Stomach smooth muscle (tissue), 2 donors: ENCODE data around the gene RNASEH2A.
A peak's percentile ranks its signal among the peaks of the same experiment; 100 is the strongest.

Experiments
- H3K27ac ChIP-seq: one replicate; pipeline ENCODE4 v1.7.0; 2013; ENCODE audit warnings: mild to moderate bottlenecking, low read length, inconsistent platforms
- H3K27me3 ChIP-seq, 2 donors: one replicate each; pipeline ENCODE4 v1.7.0; 2013; ENCODE audit warnings: low read length in 2 of 2; ENCODE audit not compliant: insufficient read depth in 2 of 2, control insufficient read depth in 1 of 2
- H3K36me3 ChIP-seq, 2 donors: one replicate each; pipeline ENCODE4 v1.7.0; 2013; ENCODE audit warnings: low read length in 2 of 2; ENCODE audit not compliant: control insufficient read depth in 2 of 2, insufficient read depth in 2 of 2
- H3K4me1 ChIP-seq: one replicate; pipeline ENCODE4 v1.7.0; 2013; ENCODE audit warnings: low read length; ENCODE audit not compliant: control insufficient read depth, insufficient read depth
- H3K4me3 ChIP-seq, 2 donors: one replicate each; pipeline ENCODE4 v1.7.0; 2013; ENCODE audit warnings: low read length in 2 of 2
- H3K9ac ChIP-seq, 2 donors: one replicate each; pipeline ENCODE4 v1.7.0; 2013; ENCODE audit warnings: low read length in 2 of 2, mild to moderate bottlenecking in 1 of 2
- H3K9me3 ChIP-seq, 2 donors: one replicate each; pipeline ENCODE4 v1.7.0; 2013; ENCODE audit warnings: low read length in 2 of 2; ENCODE audit not compliant: control insufficient read depth in 2 of 2
- donor health status: healthy.
- donor health status: Pancreatic carcinoma.

The RNASEH2A gene

DNA sequence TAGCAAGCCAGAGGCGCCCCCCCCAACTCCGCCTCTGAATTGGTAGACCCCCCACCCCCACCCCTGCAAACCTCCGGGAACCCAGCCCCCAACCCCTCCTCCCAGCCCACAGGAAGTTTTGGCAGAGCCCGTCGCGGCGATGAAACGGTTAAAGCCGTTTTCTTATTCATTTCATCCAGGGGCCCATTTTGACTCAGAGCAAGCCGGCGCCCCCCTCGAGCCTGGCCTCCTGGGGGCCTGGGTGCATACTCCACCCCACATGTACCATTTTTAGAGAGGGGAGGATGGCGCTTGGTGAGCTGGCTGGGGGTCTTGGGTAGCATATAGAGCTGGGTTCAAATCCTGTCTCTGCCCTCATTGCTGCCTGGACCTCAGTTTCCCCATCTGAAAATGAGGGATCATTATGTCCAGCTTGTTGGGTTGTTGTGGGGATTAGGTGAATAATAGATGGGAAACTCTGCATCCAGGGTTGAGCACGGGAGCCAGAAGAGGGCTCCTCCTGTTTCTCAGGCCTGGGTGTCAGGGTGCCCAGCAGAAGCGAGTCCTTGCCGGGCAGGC is 23.0 kb upstream of the RNASEH2A start:
- Histone ChIP-seq H3K27me3 (no peaks in the 10 kb centered on the region), H3K9me3 (no peaks in the 10 kb centered on the region), H3K36me3 (no peaks in the 10 kb centered on the region), H3K9ac (peak overlapping the region in 1 of 2 donors; percentile 74), H3K4me1 (peaks cover 58% of the 10 kb centered on the region), H3K4me3 (peak overlapping the region in 1 of 2 donors; percentile 78), H3K27ac (peak overlapping the region; percentile 100)

GRCh38 chr19:12783849-12784393 is 22.5 kb upstream of the RNASEH2A start:
- H3K9me3 ChIP-seq, result no peaks in the 10 kb centered on the region
- H3K36me3 ChIP-seq, result no peaks in the 10 kb centered on the region
- H3K9ac ChIP-seq, result peak overlapping the region in 1 of 2 donors; percentile 74
- H3K27me3 ChIP-seq, result no peaks in the 10 kb centered on the region
- H3K27ac ChIP-seq, result peak overlapping the region; percentile 100
- peaks cover 58% of the 10 kb centered on the region for H3K4me1 ChIP-seq
- H3K4me3 ChIP-seq, result peak overlapping the region in 1 of 2 donors; percentile 8

DNA sequence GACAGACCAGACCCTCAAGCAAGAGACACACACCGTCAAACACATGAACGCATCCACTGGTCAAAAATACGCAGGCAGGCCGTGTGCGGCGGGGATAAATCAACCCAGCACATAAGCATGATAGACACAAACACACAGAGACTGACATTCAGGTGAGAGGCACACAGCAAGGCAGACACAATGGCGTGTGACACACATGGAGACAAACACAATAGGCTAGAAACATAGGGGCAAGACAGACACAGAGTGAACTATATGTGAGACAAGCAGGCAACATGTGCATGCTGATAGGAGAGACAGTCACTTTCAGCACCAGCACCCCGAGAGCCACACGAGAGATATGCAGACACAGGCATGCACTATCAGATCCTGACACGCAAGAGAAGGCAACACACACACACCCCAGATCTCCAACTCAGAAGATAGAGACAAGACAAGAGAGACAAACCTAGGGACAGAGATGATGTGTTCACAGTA is 22.0 kb upstream of the RNASEH2A start:
- peak overlapping the region in 1 of 2 donors; percentile 8 for H3K4me3 ChIP-seq
- H3K27me3 ChIP-seq, result no peaks in the 10 kb centered on the region
- H3K9ac ChIP-seq, result no peak overlapping the region
- peak overlapping the region; percentile 100 for H3K27ac ChIP-seq
- H3K4me1 ChIP-seq, result peaks cover 58% of the 10 kb centered on the region
- H3K36me3 ChIP-seq, result no peaks in the 10 kb centered on the region
- H3K9me3 ChIP-seq, result no peaks in the 10 kb centered on the region

DNA sequence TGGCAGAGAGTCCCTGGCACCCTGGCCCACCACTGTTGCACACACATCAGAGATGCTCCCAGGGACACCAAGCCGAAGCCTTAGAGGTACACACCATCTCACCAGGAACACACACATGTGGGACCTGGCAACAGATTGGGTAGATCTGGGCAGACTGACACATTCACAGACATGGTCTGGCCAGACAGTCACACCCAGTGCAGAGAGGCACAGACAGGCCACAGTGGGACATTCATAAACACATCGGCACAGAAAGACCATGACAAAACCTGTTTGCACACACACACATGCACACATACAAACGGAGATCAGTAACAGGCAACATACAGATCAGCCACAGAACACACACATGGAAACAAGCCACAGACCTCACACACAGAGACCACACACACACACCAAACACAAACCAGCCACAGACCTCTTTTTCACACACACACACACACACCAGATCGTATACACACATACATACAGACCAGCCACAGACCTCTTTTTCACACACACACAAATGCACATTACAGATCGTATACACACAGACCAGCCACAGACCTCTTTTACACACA is 21.4 kb upstream of the RNASEH2A start:
- peaks cover 57% of the 10 kb centered on the region for H3K4me1 ChIP-seq

DNA sequence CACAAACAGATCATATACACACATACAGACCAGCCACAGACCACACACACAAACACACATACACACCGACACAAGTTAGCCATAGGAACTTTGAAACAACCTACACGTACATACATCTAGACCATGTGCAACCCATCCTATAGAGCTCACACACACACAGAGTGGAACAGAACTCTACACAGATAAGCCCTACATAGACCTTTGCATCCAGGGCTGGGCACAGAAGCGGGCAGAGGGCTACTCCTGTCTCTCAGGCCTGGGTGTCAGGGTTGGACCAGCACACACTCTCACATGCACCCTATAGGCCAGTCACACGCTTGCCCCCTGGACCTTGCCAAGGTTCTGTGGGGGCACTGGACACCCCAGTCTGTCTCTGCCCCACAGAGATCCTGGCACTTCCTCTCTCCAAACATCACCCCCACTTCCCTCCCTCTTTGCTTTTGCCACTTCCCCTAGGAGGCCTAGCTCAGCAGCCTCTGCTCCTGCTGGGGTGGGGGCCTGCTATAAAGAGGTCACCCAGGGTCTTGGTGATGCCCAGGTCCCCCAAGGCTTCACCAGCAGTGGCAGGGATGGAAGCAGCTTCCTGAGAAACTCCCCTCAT is 20.9 kb upstream of the RNASEH2A start:
- Histone ChIP-seq H3K27me3 (no peaks in the 10 kb centered on the region), H3K9me3 (no peaks in the 10 kb centered on the region), H3K9ac (no peak overlapping the region), H3K36me3 (no peaks in the 10 kb centered on the region), H3K27ac (peak overlapping the region; percentile 100), H3K4me1 (peaks cover 63% of the 10 kb centered on the region), H3K4me3 (peak overlapping the region in 1 of 2 donors; percentile 15)

More for the DNA sequence above, 21.4 kb upstream of the RNASEH2A start:
- H3K9me3 ChIP-seq, result no peaks in the 10 kb centered on the region
- peak overlapping the region in 1 of 2 donors; percentile 15 for H3K4me3 ChIP-seq
- H3K27me3 ChIP-seq, result no peaks in the 10 kb centered on the region
- no peak overlapping the region for H3K9ac ChIP-seq
- H3K27ac ChIP-seq, result peak overlapping the region; percentile 100
- H3K36me3 ChIP-seq, result no peaks in the 10 kb centered on the region

DNA sequence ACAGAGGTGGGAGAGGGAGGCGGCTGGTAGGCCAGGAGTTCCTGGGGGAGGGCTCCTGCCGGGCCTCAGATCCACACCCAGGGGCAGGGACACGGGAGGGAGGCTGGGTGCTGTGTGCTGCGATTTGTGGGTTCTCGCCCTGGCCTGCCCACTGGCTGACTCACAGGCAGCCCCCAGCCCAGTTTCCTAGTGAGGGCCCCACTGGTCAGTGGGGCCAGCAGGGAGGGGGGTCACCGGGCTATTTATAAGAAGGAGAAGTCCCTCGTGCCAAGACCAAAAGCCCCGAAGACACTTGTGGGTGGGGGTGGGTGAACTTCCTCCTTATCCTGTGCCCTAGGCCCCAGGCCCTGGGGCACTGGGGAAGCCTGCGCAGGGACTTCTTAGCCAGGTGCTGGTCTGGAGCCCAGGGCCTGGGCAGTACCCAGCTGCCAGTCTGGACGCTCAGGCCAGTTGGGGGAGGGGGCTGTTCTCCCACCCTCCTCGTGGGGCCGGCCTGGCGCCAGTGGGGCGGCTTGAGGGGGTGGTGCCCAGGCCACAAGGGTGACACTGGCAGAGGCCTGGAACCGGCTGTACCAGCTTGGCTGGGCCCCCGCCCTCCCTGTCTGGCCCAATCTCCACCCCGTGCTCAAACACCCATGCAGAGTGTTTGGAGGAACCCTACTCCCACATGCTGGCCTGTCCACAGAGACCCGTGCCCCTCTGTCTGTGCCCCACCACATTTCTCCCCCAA is 20.1 kb upstream of the RNASEH2A start:
- peak overlapping the region; percentile 100 for H3K27ac ChIP-seq
- H3K9ac ChIP-seq, result no peak overlapping the region
- no peaks in the 10 kb centered on the region for H3K9me3 ChIP-seq
- H3K36me3 ChIP-seq, result no peaks in the 10 kb centered on the region
- no peaks in the 10 kb centered on the region for H3K27me3 ChIP-seq
- peaks cover 69% of the 10 kb centered on the region for H3K4me1 ChIP-seq
- no peak overlapping the region for H3K4me3 ChIP-seq

GRCh38 chr19:12786952-12787351 is 19.4 kb upstream of the RNASEH2A start:
- Histone ChIP-seq H3K9ac (no peak overlapping the region), H3K27me3 (no peaks in the 10 kb centered on the region), H3K9me3 (no peaks in the 10 kb centered on the region), H3K27ac (peak overlapping the region; percentile 100), H3K36me3 (no peaks in the 10 kb centered on the region), H3K4me3 (no peak overlapping the region), H3K4me1 (peaks cover 64% of the 10 kb centered on the region)

GRCh38 chr19:12787458-12787857 is 18.9 kb upstream of the RNASEH2A start:
- H3K27ac ChIP-seq, result peak overlapping the region; percentile 100
- peaks cover 0 to 2% of the 10 kb centered on the region in 2 donors for H3K36me3 ChIP-seq
- H3K9ac ChIP-seq, result no peak overlapping the region
- H3K9me3 ChIP-seq, result no peaks in the 10 kb centered on the region
- no peaks in the 10 kb centered on the region for H3K27me3 ChIP-seq
- H3K4me3 ChIP-seq, result no peak overlapping the region
- peaks cover 62% of the 10 kb centered on the region for H3K4me1 ChIP-seq

- H3K9me3 ChIP-seq, result no peaks in the 10 kb centered on the region
- peaks cover 0 to 4% of the 10 kb centered on the region in 2 donors for H3K36me3 ChIP-seq
- peak overlapping the region; percentile 62 to 100 for H3K4me3 ChIP-seq
- H3K9ac ChIP-seq, result peak overlapping the region; percentile 81 to 87
- H3K27ac ChIP-seq, result peak overlapping the region; percentile 100
- peaks cover 56% of the 10 kb centered on the region for H3K4me1 ChIP-seq
- no peaks in the 10 kb centered on the region for H3K27me3 ChIP-seq
Observed at GRCh38 chr19:12788042-12788681, 18.2 kb upstream of the RNASEH2A start.

GRCh38 chr19:12788682-12789097 is 17.7 kb upstream of the RNASEH2A start:
- no peaks in the 10 kb centered on the region for H3K9me3 ChIP-seq
- peak overlapping the region; percentile 100 for H3K27ac ChIP-seq
- peaks cover 0 to 4% of the 10 kb centered on the region in 2 donors for H3K36me3 ChIP-seq
- peak overlapping the region; percentile 62 to 100 for H3K4me3 ChIP-seq
- H3K9ac ChIP-seq, result peak overlapping the region; percentile 81 to 87
- no peaks in the 10 kb centered on the region for H3K27me3 ChIP-seq
- peaks cover 53% of the 10 kb centered on the region for H3K4me1 ChIP-seq
